ACHN (cell line): ENCODE results near the gene ROR2.

Experiments used
- DNase-seq: peaks from one replicate; pipeline ENCODE4 v3.0.0-alpha.2; 2015
- in situ Hi-C: cut with HindIII; loops from 2 replicates; pipeline ENCODE4 v1.10.0; 2017; ENCODE audit warnings: low sequenced_read_pairs, low pct_ligation_motif_present, low pct_unique_long_range_greater_than_20kb

The ROR2 gene

DNA sequence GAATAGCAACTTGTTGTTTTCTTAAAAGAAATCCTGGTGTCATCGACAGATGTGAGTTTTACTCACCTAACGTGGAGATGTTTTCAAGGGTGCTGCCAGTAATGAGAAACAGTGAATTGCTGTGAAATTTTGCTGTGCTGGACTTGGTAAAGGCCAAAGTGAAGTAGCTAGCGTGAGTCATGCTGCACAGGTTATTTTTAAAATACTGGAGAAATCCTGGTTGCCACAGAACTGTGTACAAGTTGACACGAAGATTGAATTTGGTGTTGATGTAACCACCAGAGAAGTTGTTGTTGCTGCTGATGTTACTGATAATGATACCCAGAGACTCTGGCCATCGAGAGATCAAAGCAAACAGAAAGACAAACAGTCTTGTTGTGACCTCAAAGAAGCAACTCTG is 338.4 kb downstream of the ROR2 start:
- no peak for DNase-seq
- in situ Hi-C loops, result no loop called here

DNA sequence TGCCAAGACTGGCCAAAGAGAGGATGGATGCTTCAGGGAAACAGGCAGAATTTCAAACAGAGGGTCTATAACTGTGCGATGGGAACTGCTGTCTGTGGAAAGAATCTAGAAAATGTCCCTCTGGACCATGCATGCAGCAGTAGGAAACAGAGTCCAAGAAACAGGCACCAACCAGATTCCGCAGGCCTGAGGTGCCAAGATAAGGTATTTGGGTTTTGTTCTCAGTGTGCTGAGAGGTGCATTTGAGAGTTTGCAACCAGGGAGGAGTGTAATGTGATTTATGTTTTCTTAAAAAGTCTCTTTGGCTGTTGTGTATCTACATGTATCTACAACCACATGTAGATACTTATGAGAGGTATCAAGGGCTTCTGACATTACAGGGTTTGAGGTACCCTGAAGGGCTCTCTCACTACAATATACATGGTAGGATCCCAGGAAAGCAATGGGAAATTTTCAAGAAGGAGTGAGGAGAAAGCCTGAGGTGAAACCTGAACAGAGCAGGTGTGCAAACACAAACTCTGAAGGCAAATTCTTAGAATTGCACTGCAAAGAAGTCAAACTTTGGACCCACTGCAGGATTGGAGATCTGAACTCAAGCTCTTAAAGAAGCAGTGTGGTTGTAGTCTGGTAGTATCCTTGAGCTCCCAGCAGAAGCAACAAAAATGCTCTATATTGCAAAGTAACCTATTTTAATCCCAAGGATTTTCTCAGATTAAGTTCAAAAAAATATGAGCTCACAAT is 343.6 kb downstream of the ROR2 start:
- no peak for DNase-seq
- in situ Hi-C loops, result no loop called here

DNA sequence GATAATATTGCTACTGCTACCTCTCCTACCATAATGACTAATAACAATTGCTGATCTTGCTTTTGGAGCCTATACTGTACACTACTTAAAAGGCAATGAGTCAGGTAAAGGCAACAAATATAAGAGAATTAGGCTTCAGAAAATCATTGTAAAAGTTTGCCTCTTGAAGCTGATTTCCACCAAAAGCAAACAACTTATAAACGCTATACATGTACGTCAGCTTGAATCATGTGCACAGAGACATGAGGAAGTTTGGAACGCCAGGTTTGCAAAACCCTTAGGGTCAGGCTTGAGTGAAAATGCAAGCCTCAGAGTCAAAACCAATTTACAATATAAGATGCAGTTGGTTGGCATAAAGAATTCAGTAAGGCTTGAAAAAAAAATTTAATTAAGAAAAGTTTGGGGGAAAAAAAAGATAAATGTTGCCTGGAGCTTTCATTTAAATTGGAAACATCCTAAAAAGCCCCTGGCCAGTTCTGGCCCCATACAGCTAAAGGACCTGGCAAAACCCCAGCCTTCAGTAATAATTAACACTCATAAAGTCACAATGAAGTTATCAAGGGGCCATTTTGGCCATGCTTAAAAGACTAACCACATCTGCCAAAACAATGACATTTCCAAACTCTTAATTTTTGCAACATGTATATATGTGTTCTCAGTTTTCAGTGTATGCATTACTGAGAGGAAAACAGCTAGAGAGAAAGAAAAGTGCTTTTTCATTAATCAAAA is 345.4 kb downstream of the ROR2 start:
- in situ Hi-C loops, result no loop called here
- no peak for DNase-seq

DNA sequence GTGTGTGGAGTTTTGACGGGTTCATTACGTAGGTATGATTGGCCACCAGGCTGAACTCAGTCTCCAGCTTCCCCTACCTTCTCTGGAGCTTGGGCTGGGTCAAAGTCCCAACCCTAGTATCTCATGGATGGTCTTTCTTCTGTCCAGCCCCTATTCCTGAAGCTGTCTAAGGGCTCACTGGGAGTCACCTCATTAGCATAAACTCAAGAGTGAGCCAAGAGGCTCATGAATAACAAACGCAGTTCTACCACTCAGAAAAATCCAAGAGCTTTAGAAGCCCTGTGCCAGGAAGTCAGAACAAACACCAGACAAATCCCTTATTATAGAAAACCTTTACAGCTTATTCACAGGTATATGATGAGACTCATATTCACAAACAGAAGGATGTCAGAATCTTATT is 346.1 kb downstream of the ROR2 start:
- in situ Hi-C loops, result no loop called here
- no peak for DNase-seq

DNA sequence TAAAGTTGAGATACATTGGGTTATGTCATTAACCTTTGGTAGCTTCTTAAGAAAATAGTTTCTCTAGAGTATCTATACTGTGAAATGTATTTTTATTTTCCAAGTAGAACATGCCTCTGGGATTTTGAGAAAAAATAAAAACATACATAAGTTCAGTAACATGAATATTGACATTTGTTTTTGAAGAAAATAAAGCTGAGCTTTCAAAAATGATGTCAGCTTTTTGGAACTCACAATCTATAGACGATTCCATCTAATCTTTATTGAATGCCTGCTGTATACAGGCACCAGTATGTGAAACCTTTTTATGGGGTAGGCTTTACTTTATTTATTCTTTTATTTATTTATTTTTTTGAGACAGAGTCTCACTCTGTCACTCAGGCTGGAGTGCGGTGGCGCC is 350.5 kb downstream of the ROR2 start:
- no peak for DNase-seq
- in situ Hi-C loops, result no loop called here

DNA sequence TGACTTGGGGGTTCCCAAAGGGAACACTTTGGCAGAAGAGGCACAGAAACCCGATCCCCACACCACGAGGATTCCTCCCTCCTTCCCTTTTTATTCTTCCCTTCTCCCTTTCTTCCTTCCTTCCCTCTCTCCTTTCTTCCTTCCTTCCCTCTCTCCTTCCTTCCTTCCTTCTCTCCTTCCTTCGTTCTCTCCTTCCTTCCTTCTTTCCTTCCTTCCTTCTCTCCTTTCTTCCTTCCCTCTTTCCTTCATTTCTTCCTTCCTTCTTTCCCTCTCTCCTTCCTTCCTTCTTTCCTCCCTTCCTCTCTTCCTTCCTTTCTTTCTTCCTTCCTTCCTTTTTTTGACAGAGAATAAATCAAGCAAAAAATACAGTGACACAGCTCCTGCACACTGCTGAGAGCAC is 358.4 kb downstream of the ROR2 start:
- in situ Hi-C loops, result no loop called here
- no peak for DNase-seq

DNA sequence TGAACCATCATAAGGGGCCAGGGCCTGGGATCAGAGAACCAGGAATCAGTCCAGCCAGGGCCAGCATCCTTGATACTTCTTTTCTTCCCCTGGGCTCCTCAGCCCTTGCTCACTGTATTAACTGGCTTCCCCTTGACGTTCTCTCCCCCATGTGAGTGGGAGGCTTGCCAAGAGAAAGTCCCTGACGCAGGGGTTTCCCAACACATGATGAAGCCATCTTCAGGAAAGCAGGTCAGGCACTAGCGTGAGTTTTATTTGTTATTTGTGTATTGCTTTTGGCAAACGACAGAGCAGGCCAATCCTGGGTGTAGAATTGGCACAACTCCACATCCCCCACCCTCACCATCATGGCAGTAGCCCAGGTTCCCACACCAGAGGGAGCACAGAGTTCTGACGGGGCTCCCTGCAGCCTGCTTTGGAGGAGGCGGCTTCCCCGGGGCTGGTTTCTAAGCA is 360.9 kb downstream of the ROR2 start:
- in situ Hi-C loops, result no loop called here

DNA sequence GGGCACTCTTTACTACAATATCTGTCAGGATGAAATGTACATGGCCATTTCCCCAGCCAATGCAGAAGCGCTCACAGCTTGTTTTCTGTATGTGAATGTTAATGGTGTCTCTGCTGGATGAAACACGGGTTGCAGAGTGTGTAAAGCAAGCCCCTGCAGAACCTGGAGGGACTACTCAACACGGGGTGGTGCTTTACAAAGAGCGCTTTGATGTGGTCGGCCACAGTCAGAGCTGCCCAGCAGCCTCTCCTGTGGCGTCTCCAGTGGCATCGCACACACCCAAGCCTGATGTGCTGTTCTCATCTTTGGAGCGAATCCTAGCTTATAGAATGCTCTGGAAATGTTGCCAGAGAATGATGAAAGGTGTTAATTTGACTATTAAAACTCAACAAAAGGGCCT is 363.7 kb downstream of the ROR2 start:
- in situ Hi-C loops, result no loop called here
- no peak for DNase-seq

More for the DNA sequence above, 360.9 kb downstream of the ROR2 start:
- DNase-seq, result no peak

DNA sequence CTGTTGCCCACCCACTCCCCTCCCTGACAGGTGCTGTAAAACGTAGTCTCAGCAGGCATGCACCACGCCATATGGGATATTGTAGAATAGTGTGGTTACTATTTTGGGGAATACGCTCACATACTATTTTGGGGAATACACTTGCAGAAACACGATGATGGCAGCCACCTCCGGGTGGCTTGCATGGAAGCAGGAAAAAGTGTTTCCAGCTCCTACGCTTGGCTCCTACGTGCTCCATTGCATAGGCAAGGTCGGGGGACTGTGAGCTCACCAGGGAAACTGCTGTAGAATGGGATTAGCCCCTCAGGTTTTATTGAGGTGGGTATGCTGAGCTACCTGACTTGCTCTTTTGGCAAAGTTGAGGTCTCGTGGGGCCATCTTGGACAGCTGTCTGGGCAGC is 366.1 kb downstream of the ROR2 start:
- in situ Hi-C loops, result no loop called here
- DNase-seq, result no peak

DNA sequence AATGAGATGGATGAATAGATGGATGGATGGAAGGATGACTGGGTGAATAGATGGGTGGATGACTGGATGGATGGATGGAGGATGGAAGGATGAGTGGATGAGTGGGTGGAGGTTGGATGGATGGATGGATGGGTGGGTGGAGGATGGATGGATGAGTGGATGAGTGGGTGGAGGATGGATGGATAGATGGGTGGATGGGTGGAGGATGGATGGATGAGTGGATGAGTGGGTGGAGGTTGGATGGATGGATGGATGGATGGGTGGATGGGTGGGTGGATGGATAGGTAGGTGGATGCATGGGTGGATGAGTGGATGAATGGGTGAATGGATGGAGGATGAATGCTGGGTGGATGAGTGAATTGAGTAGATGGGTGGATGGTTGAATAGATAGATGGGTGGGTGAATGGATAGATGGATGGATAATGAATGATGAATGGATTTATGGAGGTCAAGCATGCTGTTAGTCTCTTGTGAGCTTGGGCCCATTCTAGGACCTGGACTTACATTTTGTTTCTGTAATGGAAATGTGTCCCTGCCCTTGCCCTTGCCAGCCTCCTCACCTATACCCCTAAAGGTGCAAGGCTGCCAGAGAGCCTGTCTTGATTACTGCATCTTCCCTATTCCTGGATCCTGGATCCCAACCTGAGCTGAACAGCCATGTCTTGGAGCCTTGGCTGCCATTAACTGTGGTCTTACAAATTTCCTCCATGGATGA is 366.7 kb downstream of the ROR2 start:
- in situ Hi-C loops, result no loop called here
- no peak for DNase-seq

DNA sequence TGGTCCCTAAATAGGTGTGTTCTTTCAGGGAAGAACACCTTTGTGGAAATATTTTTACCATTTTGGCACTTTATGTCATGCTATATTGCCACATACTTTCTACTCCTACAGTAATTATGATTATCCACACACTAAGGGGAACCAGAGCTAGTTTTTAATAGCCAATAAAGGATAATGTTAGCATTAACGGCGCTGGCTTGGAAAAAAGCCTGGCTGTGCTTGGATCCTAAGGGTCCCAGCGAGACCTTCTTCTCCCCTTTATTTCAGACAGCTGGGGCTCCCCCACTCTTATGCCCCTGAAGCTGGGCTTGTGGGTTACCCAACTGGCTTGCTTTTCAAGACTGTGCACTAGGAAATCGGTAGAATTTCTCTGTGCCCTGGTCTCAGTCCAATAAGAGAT is 367.8 kb downstream of the ROR2 start:
- DNase-seq, result no peak
- in situ Hi-C loops, result no loop called here

DNA sequence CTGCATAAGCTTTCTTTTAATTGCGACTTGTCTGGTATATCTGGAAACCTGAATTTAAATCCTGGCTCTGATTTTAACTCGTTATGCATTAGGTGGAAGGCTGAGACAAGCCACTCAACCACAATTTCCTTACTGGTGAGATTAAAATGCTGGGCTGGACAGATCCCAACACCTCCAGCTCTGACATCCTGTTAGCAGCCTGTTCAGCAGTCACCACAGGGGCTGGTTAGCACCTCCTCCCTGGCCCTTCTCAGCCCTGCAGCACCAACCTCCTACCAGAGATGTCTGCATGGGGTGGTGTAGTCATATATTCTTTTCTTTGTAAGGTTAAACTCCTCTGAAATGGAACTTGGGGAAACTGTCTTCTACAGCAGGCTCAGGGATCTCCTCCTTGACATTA is 369.9 kb downstream of the ROR2 start:
- no peak for DNase-seq
- in situ Hi-C loops, result no loop called here

DNA sequence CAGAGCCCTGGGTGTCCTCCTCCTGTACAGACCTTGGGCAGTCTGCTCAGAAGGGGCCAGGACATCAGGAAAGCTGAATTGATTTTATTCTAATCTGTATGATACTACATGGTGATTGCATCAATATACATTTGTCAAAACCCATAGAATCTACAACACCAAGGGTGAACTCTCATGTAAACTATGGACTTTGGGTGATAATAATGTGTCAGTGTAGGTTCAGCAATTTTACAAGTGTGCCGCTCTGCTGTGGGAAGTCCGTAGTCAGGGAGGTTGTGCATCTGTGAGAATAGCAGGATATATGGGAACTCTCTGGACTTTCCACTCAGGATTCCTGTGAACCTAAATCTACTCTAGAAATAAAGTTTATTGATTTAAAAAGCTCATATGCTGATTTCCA is 371.1 kb downstream of the ROR2 start:
- in situ Hi-C loops, result no loop called here
- DNase-seq, result no peak

DNA sequence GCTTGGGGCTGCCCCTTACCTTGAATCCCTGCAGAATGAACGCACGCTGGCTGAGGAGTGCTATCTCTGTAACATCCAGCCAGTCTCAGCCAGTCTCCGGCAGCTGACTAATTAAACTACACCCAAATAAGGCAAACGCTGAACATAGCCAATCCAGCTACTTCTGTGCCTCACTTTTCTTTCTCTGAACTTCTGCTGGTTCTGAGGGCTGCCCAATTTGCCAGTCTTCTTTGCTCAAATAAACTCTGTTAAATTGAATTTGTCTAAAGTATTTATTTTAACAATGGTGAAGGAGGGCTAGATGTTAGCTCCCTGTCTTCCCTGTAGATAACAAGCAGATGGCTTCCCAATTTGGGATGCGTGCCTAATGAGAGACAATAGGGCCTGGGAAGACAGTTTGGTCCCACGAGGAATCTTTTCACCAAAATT is 372.4 kb downstream of the ROR2 start:
- in situ Hi-C loops, result no loop called here
- no peak for DNase-seq

DNA sequence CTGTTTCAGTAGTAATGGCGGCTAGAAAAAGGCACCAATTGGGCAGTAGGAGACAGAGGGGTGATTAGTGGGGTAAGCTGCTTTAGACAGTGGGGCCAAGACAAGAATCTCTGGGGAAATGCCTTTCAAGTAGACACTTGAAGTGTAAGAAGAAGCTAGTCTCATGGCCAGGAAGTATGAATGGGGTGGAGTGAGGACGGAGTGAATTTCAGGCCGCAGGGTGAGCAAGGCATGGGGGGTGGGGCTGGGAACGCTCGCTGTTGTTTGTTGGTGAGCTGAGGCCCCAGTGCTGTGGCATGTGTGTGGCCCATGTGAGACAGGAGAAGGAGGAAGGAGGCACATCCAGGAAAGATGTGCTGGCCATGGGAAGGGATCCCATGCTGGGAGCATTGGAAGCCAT is 377.2 kb downstream of the ROR2 start:
- in situ Hi-C loops, result no loop called here
- DNase-seq, result no peak

DNA sequence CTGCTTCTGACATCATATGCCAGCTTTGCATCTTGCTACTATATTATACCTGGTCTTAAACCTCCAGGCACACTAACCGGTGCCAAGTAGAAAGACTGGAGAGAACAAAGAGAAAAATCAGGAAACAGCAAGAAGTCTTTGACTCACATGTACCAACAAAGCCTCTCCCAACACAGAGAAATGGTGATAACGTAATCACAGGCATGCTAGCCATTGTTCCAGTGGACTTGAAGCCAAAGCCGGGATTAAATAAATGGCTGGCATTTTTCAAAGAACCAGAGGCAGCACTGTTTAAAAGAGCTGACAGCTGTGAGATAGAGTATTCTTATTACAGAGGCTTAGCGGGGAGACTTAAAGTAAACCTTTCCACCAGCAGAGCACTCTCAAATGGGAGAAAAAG is 378.0 kb downstream of the ROR2 start:
- in situ Hi-C loops, result no loop called here
- no peak for DNase-seq

DNA sequence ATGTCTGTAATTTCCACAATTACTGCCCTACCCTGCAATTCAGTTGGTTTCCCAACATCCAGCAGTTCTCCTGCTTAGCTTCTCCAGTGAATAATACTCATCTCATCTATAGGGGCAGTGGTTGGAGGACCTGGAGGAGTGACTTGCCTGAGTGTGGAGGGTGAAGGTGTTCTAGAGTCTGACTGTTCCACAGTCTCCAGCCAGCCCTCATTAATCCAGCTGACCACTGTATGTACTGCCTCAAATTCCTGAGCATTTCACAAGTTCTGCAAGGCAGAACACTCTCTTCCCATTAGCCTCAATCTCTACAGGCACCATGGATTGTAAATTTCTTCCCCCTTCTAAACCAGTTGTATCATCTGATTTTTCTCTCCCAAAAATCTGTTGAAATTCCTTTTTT is 379.0 kb downstream of the ROR2 start:
- DNase-seq, result no peak
- in situ Hi-C loops, result no loop called here

DNA sequence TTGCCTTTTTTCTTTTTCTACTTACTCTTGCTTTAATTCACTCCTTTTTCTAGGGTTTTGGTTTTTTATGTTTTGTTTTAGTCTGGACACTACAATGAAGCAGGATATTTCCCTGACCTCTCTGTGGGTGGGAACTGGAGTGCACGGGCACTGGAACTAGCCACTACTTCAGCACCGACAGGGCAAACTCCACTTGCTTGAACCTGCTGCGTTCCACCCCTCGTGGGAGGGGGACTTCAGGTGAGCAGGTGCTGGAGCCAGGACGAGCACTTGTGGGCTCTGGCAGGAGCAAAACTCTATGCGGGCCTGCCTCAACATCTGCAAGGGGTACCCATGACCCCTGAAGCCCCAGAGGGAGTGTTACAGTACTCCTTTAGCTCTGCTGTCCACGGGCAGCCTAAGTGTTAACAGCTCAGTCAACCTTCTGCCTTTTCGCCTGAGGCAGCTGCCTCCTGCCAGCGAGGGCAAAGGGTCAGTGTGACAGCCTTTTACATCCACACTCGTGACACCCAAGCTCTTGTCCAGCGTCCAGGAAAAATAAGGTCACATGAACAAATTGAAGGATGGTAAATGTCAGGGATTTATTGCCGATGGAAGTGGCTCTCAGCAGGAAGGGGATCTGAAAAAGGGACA is 382.3 kb downstream of the ROR2 start:
- no peak for DNase-seq
- in situ Hi-C loops, result no loop called here

DNA sequence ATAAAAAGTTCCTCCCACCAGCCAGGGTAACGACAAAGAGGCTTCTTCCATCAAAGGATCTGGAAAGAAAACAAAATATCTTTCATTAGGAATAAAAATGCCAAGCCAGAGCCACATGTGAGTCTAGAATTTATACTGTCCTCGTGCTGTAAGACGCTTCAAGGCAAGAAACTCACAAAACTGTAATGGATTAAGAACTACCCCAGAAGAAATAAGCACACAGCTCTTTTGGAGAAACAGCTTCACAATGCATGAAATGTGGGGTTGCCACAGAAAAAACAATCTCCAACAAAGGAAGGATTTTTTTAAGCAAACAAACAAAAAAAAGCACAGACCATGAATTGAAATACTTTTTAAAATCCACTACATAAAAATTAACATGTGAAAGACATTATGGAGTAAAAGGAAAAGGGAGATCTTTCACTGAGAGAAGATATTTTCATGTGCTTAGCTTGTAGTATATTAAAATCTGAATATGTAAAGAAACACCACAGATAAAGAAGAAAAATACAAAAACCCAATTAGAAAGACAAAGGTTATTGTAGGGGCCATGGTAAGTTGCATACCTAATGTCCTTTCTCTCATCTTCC is 385.9 kb downstream of the ROR2 start:
- in situ Hi-C loops, result no loop called here
- no peak for DNase-seq
